Ammon's horn (tissue), 1 donor: ENCODE data around the gene PLCE1.

Experiments
- DNase-seq: peaks from one replicate; pipeline ENCODE4 v3.0.0-alpha.2; 2016; ENCODE audit warnings: low spot score

The PLCE1 gene

DNA sequence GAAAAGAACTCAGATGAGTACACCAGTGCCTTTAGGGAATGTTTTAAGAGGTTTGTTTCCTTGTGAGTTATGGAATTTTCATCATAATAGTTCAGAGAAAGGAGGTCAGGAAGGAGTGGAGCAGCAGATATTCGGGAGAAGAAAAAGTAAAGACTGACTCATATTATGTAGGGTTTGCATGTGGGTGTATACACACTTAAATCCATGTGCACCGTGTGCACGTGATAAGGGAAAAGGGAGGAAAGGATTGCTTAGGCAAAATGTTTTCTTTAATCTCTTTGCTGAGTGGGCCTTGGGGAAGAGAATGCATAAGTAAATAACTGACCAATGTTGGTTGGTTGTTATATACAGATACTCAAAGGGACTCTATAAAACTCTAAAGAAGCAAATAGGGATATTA, 30.2 kb downstream of the PLCE1 start:
- no peak for DNase-seq

DNA sequence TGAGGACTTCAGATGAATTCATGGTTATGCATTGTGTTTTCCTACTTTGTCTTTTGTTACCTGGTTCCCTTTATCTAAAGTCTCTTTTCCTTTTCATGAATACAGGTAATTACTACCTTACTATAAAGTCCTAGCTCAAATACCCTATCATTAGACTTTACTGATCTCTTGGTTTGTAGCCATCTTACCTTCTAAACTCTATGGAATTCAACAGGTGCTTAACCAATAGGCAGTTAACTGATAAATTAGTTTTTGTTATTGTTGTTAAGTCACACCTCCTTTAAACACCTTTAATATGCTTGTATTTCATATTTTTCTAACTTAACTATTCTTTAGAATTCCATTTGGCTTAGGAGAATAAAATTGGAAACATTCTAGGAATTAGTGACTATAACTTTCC, 30.7 kb downstream of the PLCE1 start:
- DNase-seq, result no peak

DNA sequence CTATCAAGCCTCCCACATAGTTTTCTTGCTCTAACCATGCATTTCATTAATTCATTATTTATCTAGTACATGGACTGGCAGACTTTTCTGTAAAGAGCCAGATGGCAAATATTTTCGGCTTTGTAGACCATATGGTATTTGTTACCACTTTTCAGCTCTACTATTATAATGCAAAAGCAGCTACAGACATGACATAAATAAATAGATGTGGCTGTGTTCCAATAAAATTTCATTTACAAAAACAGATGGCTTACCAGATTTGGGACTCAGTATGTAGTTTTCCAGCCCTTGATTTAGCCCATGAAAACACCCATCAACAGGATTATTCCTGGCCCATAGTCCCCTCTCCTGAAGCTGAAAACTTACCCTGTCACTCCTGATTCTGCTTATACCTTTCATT, 32.1 kb downstream of the PLCE1 start:
- DNase-seq, result no peak

DNA sequence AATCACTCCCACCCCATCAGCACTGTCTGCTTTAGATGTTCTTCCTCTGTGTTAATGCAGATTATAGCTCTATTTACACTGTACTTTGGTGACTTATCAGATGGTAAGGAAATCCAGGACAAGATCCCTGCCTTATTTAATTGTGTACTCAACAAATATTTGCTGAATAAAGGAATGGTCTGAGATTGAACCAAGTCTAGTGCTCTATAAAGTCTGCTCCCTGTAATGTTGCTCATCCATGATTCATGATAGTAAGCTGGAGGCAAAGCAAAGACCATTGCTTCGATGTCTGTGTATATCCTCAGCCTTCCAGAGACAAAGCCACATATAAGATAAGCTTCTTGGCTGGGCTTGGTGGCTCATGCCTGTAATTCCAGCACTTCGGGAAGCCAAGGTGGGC, 33.5 kb downstream of the PLCE1 start:
- DNase-seq, result no peak

DNA sequence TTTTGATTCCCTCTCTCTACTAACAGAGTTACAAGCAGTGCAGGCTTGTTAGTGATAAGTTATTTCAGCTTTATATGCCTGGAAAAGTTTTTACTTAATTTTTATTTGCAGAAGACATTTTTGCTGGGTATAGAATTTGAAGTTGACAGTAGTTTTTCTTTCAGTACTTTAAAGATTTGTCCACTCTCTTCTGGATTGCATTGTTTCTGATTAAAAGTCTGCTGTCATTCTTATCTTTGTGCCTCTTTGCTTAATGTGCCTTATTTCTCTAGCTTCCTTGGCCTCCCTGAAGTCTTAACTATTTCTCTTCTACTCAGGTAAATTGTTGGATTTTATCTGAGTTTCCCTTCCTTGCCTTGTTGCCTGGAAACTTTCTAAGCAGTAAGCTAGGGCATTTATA, 36.2 kb downstream of the PLCE1 start:
- DNase-seq, result no peak

DNA sequence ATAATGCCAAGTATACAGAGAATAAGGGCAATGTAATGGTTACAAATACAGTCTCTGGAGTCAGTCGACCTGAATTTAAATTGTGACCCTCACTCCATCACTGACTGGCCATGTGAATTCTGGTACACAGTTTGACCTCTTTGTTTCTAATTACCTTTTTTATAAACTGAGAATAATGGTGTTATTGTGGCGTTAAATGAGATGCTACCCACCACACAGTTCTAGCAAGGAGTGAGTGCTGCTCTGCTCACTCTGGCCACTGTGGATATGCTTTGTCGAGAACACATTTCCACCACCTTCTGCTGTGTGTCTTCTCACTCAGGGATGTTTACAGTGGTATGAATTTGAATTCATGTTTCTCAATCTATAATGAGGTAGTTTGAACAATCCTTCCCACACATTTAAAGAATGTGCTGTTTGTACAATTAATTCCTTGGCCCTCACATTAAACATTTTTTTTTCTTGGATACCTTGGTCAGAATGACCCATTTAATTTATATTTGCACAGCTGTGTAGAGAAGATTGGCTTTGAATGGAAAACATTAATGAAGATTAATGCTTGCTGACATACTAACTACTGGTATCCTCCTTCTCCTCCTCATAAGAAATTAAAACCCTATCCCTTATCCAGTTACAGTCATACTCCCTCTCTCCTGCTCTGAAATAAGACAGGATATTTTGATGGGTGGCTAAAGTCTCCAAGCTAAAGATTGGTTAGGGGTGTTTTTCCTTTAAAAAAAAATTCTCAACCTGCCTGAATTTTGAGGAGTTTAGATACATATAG, 42.4 kb downstream of the PLCE1 start:
- DNase-seq, result no peak

DNA sequence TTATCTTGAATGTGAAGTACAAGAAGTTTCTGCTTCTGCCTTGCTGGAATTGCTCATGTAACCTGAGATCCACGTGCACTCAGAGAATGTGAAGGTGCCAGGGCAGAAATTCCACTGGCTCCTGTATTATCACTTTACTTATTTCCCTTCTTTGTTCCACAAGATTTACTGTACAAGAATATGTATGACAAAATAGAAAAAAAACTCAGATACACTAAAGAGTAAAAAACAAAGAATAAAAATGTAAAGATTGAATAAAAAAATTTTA, 43.0 kb downstream of the PLCE1 start:
- no peak for DNase-seq

DNA sequence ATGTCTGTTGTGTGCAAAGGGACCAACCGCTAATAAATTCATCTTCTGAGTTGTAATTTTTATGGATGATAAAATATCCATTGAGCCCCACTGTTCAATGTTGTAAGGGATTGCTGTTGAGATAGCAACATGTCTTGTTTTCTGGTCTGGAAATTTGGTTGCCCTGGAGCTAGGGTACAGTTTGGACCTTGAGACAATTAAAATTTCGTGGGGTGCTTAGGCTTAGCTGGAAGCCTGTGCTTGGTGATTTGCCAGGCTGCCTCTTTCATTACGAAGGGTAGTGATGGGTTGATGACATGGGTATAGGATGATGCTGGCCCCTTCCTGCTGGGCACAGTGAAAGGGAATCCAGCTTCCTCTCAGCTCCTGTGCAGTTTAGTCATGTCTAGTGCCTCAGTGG, 43.6 kb downstream of the PLCE1 start:
- DNase-seq, result no peak

DNA sequence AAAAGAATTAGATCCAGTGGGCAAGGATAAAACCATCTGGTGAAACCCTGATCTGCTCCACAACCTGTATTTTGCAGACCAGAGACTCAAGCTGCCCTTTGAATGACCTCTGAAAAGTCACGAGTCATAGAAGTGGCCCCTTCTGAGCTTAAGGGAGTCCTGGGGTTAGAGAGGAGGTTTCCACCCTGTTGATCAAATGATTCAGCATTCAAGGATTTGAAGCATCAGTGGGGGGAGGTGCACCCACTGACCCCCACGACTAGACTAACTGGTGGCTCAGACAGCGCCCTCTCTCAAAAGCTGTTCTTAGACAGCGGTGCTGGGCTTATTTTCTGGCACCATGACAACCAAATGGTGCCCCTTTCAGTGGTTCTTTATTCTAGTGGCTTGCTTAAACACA, 44.3 kb downstream of the PLCE1 start:
- no peak for DNase-seq

DNA sequence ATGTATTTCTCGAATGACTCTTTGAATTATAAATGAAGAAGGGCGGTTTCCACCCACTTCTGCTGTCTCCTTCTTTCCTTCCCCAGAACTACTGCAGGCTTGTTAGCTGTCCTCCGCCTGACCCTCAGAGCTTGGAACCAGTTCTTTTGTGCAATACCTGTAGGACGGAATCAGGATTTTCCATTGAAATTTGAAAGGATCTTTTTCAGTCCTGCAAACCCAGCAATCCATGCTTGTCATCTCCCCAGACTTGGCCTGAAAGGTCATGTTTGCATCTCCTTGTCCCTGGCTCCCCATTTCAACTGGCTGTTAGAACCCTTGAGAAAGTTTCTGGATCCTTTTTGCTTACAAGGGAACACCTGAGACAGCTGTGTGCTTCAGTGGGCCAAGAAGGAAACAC, 47.5 kb downstream of the PLCE1 start:
- DNase-seq, result no peak

DNA sequence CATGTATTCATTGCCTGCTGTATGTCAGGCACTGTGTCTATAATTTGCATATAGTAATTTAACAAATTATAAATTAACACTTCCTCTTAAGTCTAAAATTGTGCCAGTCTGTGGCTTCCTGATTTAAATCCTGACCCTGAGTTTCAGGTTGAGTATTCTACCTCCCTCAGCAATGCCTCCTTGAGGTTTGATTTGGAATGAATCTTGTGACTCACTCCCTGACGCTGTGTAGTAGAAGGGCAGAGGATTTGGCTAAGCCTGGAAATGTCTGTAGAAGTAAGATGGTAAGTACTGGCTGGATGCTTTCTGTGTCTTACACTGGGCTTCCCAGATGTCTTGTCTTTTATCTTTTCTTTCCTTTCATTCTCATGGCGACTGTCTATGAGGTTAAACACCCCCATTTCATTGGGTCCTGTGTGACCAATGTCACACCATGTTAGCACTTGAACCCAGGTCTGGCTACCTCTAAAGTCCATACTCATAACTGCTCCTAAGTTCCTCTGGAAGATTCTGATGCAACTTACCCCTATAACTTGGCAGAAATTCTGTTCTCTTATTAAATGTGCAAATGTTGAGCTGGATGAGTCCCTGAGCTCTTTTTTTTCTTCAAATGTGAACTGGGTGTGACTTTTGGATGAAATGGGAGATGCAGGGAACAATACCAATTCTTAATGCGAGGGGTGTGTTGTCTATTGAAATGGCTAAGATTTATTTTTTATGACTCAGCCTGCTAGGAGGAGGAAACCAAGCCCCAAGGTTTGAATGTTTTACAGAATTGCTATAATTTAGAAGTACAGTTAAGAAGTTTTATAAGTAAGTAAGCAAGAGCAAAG, 48.5 kb downstream of the PLCE1 start:
- no peak for DNase-seq

DNA sequence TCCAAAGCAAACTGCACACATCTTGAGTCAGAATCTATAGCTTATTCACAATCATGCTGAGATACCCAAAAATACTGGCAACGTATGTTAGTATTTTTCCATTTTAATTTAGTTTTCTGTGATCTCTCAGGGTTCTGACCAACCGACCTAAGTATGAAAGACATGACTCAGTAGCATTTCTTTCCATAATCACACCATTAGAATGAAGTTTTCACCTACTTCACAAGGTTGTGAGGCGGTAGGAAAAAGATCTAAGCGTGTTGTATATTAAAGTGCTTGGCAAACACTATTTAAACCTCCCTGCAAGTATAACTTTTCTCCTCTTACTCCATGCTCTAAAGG, 49.1 kb downstream of the PLCE1 start:
- DNase-seq, result no peak
